ENCODE measurements around the gene CCDC80.

DNA sequence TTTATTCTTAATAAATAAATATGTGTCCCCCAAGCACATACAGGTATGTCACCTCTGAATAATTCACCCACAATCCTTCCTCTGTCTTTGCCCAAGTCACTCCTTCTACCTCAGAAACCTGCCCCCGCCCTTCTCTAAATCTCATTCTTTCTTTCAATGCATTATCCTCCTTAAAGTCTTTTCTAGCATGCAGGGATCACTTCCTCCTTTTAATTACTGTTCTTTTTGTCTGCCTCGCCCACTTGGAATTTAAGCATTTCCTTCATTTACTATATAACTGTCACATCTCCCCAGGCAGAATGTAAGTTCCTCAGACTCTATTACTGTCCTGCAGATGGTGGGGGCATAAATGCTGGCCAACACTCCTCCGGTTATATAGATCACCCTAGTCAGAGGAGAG, 7.8 kb downstream of the CCDC80 start:
- TF ChIP-seq CTCF (IDR thresholded peaks at IDR 0.05) (no peak), POLR2A (IDR thresholded peaks at IDR 0.05) (no peak)
